Panc1 (cell line): ENCODE results near the gene KLF16. TPM values are rescaled to one million over a fixed set of nuclear protein-coding genes. Genes with fewer than 3 reads are reported as not detected.

Experiments
- ATAC-seq: fragments of 200-7000 bp; cut with Tn5 transposase; 2 replicates; pipeline ENCODE4 v1.9.1; 2020; ENCODE audit warnings: mild to moderate bottlenecking, moderate library complexity
- BruUV-seq: library from RNA; stranded (reverse); fragments of 400-500 nt; replicated peaks from 2 replicates; lab custom pipeline; 2021; lab: Mats Ljungman, UMichigan
- CTCF ChIA-PET: fragments of 300-600 bp; sonication (Branson Sonifier 250); formaldehyde crosslinking; loops from one replicate; lab custom pipeline; 2022; ENCODE audit warnings: antibody characterized with exemption; lab: Charles Lee
- POLR2A ChIA-PET: fragments of 300-600 bp; sonication (Branson Sonifier 250); formaldehyde crosslinking; loops from one replicate; lab custom pipeline; 2022; ENCODE audit warnings: antibody characterized with exemption; lab: Charles Lee
- DNase-seq: peaks from one replicate; pipeline ENCODE4 v3.0.0-alpha.2; 2010; ENCODE audit warnings: low read depth, low spot score
- H3K27ac ChIP-seq: 2 replicates; pipeline ENCODE4 v1.5.1; 2011; ENCODE audit warnings: mild to moderate bottlenecking, low read length, inconsistent platforms
- H3K27me3 ChIP-seq: fragments of 200-500 bp; sonication (Bioruptor generic); 2 replicates; pipeline ENCODE4 v1.6.0; 2014; ENCODE audit warnings: low read length, inconsistent platforms; ENCODE audit not compliant: control insufficient read depth, insufficient read depth
- H3K36me3 ChIP-seq: fragments of 200-500 bp; sonication (Bioruptor generic); 2 replicates; pipeline ENCODE4 v1.5.1; 2014; ENCODE audit warnings: inconsistent platforms, mild to moderate bottlenecking, low read length, moderate library complexity; ENCODE audit not compliant: control insufficient read depth, insufficient read depth
- H3K4me1 ChIP-seq: 2 replicates; pipeline ENCODE4 v1.5.1; 2011; ENCODE audit warnings: inconsistent platforms, mild to moderate bottlenecking, low read length, moderate library complexity; ENCODE audit not compliant: control insufficient read depth, insufficient read depth
- H3K4me3 ChIP-seq, 2 experiments: 2 replicates each; pipeline ENCODE4 v1.5.1; 2011 to 2012; ENCODE audit warnings: low read depth in 2 of 2, low read length in 2 of 2, mild to moderate bottlenecking in 2 of 2, inconsistent platforms in 1 of 2, moderate library complexity in 1 of 2
- H3K9me3 ChIP-seq: fragments of 200-500 bp; sonication (Bioruptor generic); 2 replicates; pipeline ENCODE4 v1.5.1; 2014; ENCODE audit warnings: low read depth, mild to moderate bottlenecking, inconsistent platforms, low read length, moderate library complexity; ENCODE audit not compliant: control insufficient read depth, insufficient read depth
- CTCF ChIP-seq: fragments of 450-650 bp; IDR thresholded peaks from 2 replicates; pipeline ENCODE4 v1.5.1; 2017; ENCODE audit warnings: mild to moderate bottlenecking
- POLR2AphosphoS5 ChIP-seq: IDR thresholded peaks from 2 replicates; pipeline ENCODE4 v1.6.1; 2012; ENCODE audit warnings: mild to moderate bottlenecking, low read depth, low read length, moderate library complexity
- REST ChIP-seq, 2 experiments: IDR thresholded peaks; 2 replicates each; pipeline ENCODE4 v1.6.1; 2011 to 2012; ENCODE audit warnings: low read depth in 2 of 2, control low read depth in 1 of 2, low read length in 1 of 2, mild to moderate bottlenecking in 1 of 2, moderate library complexity in 1 of 2; ENCODE audit not compliant: insufficient read depth in 1 of 2
- SIN3A ChIP-seq: IDR thresholded peaks from 2 replicates; pipeline ENCODE4 v1.6.1; 2012; ENCODE audit warnings: low read depth, mild to moderate bottlenecking, low read length, moderate library complexity, borderline replicate concordance; ENCODE audit not compliant: insufficient read depth
- TCF7L2 ChIP-seq: IDR thresholded peaks from 2 replicates; pipeline ENCODE4 v1.6.1; 2011; ENCODE audit warnings: mild to moderate bottlenecking, low read depth, low read length, inconsistent platforms
- in situ Hi-C: cut with HindIII; loops from 2 replicates; pipeline ENCODE4 v1.10.0; 2016; ENCODE audit warnings: low sequenced_read_pairs, low pct_unique_long_range_greater_than_20kb
- intact Hi-C: fragments of 100-400 bp; cut with micrococcal nuclease; formaldehyde crosslinking; loops from one replicate; pipeline ENCODE4 v1.10.0; 2022; ENCODE audit not compliant: unreplicated experiment
- total RNA-seq: library from RNA; stranded (reverse); gene quantifications from one replicate; pipeline ENCODE4 v1.2.1, GENCODE V29; 2021; ENCODE audit not compliant: unreplicated experiment

The KLF16 gene
- total RNA-seq, 1 experiment from 2014 or later, result 79.3 TPM

GRCh38 chr19:1841209-1841924 lies 22.0 kb downstream of the KLF16 start:
- Histone ChIP-seq H3K4me3 (no peak overlapping the region), H3K9me3 (no peaks in the 10 kb centered on the region), H3K27me3 (no peaks in the 10 kb centered on the region), H3K27ac (peak overlapping the region; percentile 57; the same call in 1 of the 2 replicates), H3K4me1 (peaks cover 46% of the 10 kb centered on the region), H3K36me3 (no peaks in the 10 kb centered on the region)
- no TSS peak for BruUV-seq
- no peak for DNase-seq
- ChIA-PET POLR2A (no interaction called here), CTCF (interaction anchor here (0.6 to 0.9 kb wide), 2 partner anchors 15 to 295 kb away, joined by 3 to 9 read pairs; no protein-coding TSS in a partner anchor)
- intact Hi-C loops (no loop called here), in situ Hi-C loops (no loop called here)
- TF ChIP-seq CTCF (no peak), SIN3A (no peak), TCF7L2 (no peak), POLR2AphosphoS5 (no peak)
- ATAC-seq, result no peak

GRCh38 chr19:1840541-1841115 lies 22.8 kb downstream of the KLF16 start:
- TF ChIP-seq CTCF, result no peak
- TF ChIP-seq SIN3A, result no peak
- TF ChIP-seq POLR2AphosphoS5, result no peak
- no peak for TF ChIP-seq REST (IDR thresholded peaks at IDR 0.05; ENCODE audit: insufficient read depth in 1 of 2, low read depth in 2 of 2, low read length in 1 of 2)
- no peak for TF ChIP-seq TCF7L2
- POLR2A ChIA-PET, result interaction anchor here (0.7 kb wide), 1 partner anchor 11 kb away, joined by 3 read pairs; no protein-coding TSS in a partner anchor
- no TSS peak for BruUV-seq
- H3K4me1 ChIP-seq, result peaks cover 39% of the 10 kb centered on the region
- CTCF ChIA-PET, result interaction anchor here (0.6 kb wide), 1 partner anchor 215 kb away, joined by 3 read pairs; no protein-coding TSS in a partner anchor
- no peaks in the 10 kb centered on the region for H3K9me3 ChIP-seq
- H3K36me3 ChIP-seq, result no peaks in the 10 kb centered on the region
- no peak overlapping the region for H3K4me3 ChIP-seq
- intact Hi-C loops, result no loop called here
- H3K27me3 ChIP-seq, result no peaks in the 10 kb centered on the region
- ATAC-seq, result peak; percentile 25
- in situ Hi-C loops, result no loop called here
- DNase-seq, result no peak
- H3K27ac ChIP-seq, result peak overlapping the region; percentile 57; the same call in 1 of the 2 replicates
